ENCODE measurements around the gene PDGFRB.

PDGFRB gene

DNA sequence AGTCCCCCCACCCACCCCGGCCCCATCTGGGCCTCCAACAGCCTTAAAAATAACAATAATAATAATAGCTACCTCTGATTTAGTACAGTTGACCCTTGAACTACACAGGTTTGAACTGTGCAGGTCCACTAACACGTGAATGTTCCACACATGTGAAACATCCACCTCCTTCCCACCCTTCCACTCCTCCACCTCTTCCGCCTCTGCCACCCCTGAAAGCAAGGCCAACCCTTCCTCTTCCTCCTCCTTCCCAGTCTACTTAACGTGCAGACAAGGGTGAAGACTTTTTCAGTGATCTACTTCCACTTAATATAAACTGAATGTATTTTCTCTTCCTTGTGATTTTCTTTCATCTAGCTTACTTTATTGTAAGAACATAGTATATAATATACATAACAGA lies 10.8 kb downstream of the PDGFRB start:
- DNase-seq (ENCODE audit: low spot score) = no peak

DNA sequence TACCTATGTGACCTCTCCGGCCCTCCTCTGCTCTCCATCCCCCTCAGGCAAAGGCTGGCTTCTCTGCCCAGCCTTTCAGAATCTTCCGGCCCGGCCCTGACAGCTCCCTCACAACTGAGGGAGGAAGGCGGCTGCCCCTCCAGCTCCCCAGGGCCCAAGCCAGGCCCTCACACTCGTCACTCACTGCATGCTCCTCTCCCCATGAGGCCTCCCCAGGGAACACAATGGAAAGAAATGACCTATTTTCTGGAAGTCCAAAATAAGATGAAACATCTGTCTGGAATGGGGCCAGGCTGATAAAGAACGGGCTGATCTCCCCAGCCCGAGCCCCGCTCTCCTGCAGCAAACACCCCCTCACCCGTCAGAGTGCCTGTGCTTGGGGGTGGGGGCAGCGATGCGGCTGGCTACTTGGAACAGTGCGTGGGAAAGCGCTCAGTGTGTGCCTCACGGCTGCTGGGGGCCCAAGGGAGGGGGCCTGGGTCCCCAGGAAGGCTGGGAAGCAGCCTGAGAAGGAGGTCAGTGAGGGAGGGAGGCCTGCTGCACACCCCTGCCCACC lies 11.3 kb downstream of the PDGFRB start:
- peak; percentile 51 for DNase-seq (ENCODE audit: low spot score)

DNA sequence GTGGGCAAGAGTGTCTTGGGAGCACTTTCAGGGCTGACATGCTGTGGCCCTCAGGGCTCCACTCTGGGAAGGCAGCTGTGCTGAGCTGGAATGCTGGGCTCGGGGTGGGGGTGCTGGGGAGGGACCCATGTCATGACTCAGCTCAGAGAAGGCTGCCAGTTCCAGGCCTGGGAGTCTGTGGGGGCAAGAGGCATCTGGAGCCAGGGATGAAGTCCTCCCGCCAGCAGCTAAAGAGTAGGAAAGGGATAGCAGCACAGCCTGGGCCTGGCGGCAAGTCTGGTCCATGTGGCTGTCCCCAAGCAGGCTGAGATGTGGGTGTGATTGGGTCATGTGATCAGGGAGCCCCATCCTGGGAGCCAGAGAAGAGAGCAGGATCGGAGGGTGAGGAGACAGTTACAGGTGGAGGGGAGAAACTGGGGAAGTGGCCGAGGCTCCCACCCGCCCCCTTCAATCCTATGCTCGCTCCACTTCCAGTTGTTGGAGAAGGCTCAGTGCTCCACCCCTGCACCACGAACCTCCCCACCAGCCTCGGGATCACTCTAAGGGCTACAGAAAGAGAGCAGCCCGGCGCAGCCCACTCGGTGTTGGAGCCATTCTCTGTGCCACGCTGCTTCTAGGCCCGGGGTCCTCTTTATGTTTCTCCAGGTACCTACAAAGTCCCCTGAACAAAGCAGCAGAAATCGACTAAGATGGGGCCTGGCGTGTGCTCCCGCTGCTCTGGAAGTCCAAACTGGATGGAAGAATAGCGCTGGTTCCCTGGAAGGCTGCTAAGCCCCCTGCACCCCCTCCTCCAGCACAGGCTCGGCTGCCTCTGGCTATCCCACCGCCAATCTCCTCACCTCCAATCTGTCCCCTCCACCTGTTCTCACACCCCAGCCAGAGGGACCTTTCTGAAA lies 12.0 kb downstream of the PDGFRB start:
- DNase-seq (ENCODE audit: low spot score) = no peak

- no peak for DNase-seq (ENCODE audit: low spot score)
These were observed 12.7 kb downstream of the PDGFRB start for GRCh38 chr5:150142959-150143349.

DNA sequence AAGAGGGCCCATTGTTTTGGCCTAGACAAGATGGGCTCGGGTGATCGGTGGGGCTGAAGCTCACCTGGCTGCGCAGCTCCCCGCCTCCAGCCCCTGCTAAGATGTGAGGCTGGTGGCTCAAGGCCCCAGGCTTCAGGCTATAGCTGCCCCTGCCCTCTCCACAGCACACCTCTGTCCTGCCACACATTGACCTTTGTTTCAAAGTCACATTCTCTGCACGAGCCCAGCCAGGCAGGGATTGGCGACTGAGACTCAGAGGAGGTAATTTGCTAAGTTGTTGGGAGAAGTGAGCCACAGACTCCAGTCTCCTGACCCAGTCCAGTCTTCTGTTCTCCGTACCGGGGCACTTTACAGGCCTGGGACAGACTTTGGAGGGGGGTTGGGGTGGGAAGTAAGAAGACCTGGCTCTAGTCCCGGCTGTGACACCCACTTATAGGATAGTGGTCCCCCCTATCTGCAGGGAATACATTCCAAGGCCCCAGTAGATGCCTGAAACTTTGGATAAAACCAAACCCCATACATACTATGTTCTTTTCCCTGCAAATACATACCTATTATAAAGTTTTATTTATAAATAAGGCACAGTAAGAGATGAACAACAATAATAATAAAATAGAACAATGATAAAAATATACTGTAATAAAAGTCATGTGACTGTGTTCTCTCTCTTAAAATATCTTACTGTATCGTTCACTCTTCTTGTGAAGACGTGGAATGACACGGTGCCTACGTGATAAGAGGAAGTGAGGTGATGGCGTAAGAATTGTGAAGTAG lies 13.3 kb downstream of the PDGFRB start:
- no peak for DNase-seq (ENCODE audit: low spot score)

GRCh38 chr5:150141544-150142184 lies 14.0 kb downstream of the PDGFRB start:
- no peak for DNase-seq (ENCODE audit: low spot score)

DNA sequence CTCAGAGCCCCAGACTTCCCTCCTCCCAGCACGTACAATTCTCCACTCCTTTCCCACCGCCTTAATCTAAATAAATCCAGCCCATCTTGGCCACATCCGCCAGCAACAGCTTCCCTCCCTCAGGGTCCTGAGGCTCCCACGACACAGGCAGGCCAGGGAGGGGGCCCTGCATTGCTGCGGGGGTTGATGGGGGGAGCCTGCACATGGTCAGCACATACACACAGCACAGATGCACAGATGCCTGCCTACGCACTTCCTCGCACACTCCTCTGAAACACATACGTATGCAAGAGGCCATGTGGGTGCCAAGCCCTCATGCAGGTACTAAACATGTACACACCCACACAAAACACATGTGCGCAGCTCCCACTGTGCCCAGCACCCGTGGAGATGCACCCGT lies 14.8 kb downstream of the PDGFRB start:
- DNase-seq (ENCODE audit: low spot score) = no peak

- DNase-seq (ENCODE audit: low spot score) = no peak
These were observed 16.3 kb downstream of the PDGFRB start for GRCh38 chr5:150139334-150139733.

DNA sequence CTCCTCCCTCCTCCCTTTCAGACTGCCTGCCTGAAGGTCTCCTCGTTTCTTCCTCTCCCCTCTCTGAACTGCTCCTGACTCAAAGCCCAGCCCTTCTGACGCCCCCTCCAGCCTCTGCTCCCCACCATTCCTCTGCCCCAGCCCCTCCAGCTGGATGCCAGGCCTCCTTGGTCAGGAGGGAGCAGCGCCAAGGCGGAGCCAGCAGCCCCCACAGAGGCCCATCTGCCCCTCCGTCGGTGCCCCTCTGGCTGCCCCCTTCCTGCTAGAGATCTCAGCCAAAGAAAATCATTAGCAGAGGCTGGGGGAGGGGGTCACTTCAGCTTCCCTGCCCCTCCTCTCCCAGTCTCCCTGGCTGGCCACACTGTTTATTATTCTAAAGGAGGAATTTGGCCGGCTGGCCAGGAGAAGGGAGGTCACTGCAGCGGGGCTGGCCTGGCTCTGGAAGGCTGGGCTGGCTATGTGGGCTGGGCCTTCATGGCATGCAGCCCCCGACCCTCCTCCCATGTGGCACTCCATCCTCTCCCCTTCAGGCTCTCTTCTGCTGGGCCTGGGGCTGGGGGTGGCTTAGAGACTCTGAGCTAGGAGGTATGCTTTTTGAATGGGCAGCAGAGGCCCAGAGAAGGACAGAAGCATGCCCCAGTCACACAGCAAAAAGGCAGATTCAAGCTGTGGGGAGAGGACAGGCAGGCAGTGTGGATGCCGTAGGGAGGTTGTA lies 16.9 kb downstream of the PDGFRB start:
- DNase-seq (ENCODE audit: low spot score) = peak; percentile 57

DNA sequence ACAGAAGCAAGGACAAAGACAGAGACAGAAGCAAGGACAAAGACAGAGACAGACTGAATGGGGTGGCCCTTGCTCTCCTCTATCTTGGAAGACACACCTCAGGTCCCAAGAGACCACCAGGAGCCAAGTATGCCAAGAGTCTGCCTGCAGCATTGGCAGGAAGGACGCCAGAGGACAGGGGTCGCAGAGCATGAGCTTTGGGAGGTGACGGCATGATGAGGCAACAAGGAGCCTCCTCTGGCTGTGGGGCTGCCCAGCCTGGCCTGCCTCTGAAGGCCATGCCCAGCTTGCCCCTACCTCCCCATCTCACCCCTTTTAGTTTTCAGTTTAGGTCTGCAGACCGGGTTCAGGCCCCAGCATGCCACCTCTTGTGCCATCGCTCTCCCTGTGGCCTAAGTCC lies 17.6 kb downstream of the PDGFRB start:
- no peak for DNase-seq (ENCODE audit: low spot score)

- peak; percentile 58 for DNase-seq (ENCODE audit: low spot score)
These were observed 18.3 kb downstream of the PDGFRB start for GRCh38 chr5:150137168-150137957.

GRCh38 chr5:150136305-150137167 lies 19.1 kb downstream of the PDGFRB start:
- DNase-seq (ENCODE audit: low spot score) = no peak

DNA sequence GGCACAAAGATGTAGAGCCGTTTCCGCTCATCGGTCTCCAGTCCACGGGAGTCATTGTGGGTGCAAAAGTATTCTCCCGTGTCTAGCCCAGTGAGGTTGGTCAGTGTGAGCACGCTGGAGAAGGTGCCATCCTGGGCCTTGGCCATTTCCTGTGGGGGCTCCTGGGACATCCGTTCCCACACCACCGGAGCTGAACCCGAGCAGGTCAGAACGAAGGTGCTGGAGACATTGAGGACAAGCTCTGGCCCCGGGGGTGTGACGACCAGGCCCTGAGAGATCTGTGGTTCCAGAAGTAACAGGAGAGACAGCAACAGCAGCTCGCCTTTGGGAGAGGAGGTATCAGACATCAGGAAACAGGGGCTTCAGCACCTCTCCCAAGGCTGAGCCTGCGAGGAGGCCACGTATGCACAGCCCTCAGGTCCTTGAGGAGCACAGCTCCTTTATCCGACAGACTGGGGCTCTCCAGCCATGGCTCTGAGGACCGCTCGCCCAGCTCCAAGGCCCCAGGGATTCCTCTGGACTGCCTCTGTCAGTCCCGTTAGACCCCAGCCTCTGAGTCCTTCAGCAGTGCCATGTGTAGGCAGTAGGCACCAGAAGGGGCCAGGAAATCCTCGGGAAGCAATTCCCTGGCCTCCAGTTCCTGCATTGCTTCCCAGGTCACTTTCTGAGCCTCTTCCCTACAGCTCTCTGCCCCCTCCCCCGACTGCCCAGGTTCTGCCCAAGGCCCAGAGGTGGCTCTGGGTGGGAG lies 19.9 kb downstream of the PDGFRB start:
- DNase-seq (ENCODE audit: low spot score) = no peak

DNA sequence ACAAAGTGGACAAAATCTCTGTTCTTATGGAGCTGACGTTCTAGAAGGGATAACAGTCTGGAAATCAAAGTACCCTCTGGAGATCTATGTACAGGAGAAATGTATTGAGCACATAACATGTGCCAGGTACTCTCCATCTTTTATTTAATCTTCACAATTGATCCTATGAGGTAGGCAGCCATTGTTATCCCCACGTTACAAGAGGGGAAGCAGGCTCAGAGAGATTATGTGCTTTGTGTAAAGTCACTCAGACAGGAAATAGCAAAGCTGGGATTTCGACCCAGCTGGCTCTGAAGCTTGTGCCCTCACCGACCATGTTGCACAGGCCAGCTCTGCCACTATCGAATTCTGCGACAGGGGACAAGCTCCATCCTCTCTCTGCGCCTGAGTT lies 21.5 kb downstream of the PDGFRB start:
- DNase-seq (ENCODE audit: low spot score) = no peak

- no peak for DNase-seq (ENCODE audit: low spot score)
These were observed 22.0 kb downstream of the PDGFRB start for GRCh38 chr5:150133581-150134197.

- no peak for DNase-seq (ENCODE audit: low spot score)
These were observed 22.9 kb downstream of the PDGFRB start for GRCh38 chr5:150132740-150133139.

- DNase-seq (ENCODE audit: low spot score) = no peak
These were observed 23.5 kb downstream of the PDGFRB start for GRCh38 chr5:150131978-150132694.

DNA sequence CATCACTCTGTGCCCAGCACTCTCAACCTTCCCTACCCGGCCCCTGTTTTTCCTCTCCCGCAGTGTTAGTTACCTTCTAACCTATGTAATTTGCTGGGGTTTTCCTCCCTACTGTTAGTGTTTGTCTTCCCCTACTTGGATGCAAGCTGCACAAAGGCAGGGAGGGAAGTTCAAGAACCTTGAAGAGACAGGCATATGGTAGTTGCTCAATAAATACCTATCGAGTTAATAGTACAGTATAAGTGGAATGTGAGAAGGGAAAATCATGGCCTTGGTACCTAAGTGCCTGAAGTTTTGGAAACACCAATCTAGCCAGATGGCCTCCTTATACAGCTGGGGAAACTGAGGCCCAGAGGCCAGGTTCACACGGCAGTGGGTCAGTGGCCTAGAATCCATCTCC lies 24.2 kb downstream of the PDGFRB start:
- no peak for DNase-seq (ENCODE audit: low spot score)
